GM12865 (cell line): ENCODE measurements around the gene TRRAP.

Experiments used
- DNase-seq: peaks from one replicate; pipeline ENCODE4 v3.0.0; 2010; ENCODE audit warnings: low read depth
- H3K4me3 ChIP-seq: 2 replicates; pipeline ENCODE4 v1.5.1; 2011; ENCODE audit warnings: mild to moderate bottlenecking, low read depth, low read length, control low read depth
- TF ChIP-seq, protein P1 (sequence below): IDR thresholded peaks from 2 replicates; pipeline ENCODE4 v1.5.1; 2011; ENCODE audit warnings: low read length, control low read depth, low read depth, inconsistent platforms; ENCODE audit not compliant: insufficient read depth; ENCODE audit errors: missing control alignments

Gene TRRAP

DNA sequence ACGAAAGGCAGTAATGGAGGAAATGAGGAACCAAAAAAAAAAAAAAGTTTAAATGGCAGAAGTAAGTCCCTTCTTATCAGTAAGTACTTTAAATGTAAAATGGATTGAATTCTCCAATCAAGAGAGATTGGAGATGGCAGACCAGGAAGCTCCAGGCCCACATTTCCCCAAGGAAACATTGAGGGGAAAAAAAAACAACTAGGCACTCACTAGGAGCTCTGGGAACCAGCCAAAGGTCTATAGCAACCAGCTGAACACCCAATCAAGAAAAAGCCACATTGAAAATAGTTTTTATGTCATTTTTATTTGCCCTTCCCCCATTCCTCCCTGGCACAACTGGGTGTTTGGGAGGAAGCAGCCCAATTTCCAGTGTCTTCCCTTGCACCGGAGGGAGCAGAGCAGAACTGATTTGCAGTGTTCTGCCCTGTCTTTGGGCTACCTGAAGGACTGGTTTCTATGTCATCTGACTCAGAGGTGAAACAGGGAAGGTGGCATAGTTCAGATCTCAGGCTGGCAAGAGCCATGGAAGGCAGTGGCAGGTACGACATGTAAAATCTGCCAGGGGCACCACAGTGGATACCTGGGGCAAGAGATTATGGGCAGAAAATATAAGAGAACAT lies 143.7 kb downstream of the TRRAP start:
- TF ChIP-seq, protein P1, sequence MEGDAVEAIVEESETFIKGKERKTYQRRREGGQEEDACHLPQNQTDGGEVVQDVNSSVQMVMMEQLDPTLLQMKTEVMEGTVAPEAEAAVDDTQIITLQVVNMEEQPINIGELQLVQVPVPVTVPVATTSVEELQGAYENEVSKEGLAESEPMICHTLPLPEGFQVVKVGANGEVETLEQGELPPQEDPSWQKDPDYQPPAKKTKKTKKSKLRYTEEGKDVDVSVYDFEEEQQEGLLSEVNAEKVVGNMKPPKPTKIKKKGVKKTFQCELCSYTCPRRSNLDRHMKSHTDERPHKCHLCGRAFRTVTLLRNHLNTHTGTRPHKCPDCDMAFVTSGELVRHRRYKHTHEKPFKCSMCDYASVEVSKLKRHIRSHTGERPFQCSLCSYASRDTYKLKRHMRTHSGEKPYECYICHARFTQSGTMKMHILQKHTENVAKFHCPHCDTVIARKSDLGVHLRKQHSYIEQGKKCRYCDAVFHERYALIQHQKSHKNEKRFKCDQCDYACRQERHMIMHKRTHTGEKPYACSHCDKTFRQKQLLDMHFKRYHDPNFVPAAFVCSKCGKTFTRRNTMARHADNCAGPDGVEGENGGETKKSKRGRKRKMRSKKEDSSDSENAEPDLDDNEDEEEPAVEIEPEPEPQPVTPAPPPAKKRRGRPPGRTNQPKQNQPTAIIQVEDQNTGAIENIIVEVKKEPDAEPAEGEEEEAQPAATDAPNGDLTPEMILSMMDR: no peak
- no peak for DNase-seq
- no peak overlapping the region for H3K4me3 ChIP-seq

- no peak overlapping the region for H3K4me3 ChIP-seq
- DNase-seq: no peak
- TF ChIP-seq, protein P1: no peak
Observed at GRCh38 chr7:99024066-99024465, 145.7 kb downstream of the TRRAP start.

GRCh38 chr7:99027241-99027640 lies 148.9 kb downstream of the TRRAP start:
- DNase-seq: no peak
- no peak overlapping the region for H3K4me3 ChIP-seq
- TF ChIP-seq, protein P1: no peak

DNA sequence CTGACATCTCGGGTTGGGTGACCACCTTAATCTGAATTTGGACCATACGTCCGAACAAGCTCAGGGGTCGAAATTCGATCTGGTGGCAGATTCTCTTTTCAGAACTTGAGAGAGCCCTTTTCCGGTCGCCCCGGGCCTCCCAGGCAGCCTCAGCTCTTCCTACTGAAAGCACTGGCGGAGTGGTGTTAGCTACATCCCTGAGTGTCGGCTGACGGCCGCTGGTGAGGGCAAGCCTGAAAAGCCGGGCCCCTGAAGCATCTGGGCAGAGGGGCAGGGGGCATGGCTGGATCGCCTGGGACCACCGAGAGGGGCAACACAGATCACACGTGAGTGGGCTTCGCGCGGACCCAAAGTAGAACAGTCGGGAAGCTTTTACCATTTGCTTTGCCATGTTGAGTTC lies 149.5 kb downstream of the TRRAP start:
- no peak overlapping the region for H3K4me3 ChIP-seq
- TF ChIP-seq, protein P1: no peak
- no peak for DNase-seq

- DNase-seq: no peak
- TF ChIP-seq, protein P1: no peak
Observed at GRCh38 chr7:99028261-99028973, 150.1 kb downstream of the TRRAP start.

GRCh38 chr7:99029466-99030435 lies 151.4 kb downstream of the TRRAP start:
- no peak for DNase-seq
- no peak overlapping the region for H3K4me3 ChIP-seq
- TF ChIP-seq, protein P1: no peak

More at GRCh38 chr7:99028261-99028973, 150.1 kb downstream of the TRRAP start:
- H3K4me3 ChIP-seq: no peak overlapping the region
